GM18907 (cell line): Measurements from ENCODE around the gene SNRPA.
A peak's percentile ranks its signal among the peaks of the same experiment; 100 is the strongest.
"Not testable (repeated sequence)": the region's sequence is repeated elsewhere in the genome, so short reads cannot be mapped to it uniquely, and the experiment has no call there.

ENCODE experiments used
- ATAC-seq: cut with Tn5 transposase; IDR thresholded peaks from one replicate; pipeline ENCODE4 v1.9.1; 2021; ENCODE audit warnings: mild to moderate bottlenecking, moderate library complexity; ENCODE audit not compliant: unreplicated experiment

Gene SNRPA

DNA sequence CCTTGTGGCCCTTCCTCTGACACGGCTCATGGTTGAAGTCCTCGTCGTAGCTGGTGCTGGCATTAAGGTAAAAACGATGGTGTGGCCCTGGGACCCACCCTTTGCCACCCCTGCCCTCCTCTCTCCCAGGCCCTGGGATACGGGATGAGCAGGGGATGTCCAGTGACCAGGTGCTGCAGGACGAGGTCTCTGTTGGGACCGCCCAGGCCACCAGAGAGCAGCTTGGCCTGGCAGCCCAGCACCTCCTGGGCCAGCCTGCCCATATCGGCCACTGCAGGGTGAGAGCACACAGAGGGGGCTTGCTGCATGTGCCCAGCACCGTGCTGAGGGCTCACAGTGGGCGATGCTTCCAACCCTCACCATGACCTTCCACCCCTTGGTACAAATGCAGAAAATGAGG, 7.1 kb upstream of the SNRPA start:
- ATAC-seq: no peak

GRCh38 chr19:40744554-40745401, 6.2 kb upstream of the SNRPA start:
- no peak for ATAC-seq

GRCh38 chr19:40745402-40745780, 5.6 kb upstream of the SNRPA start:
- ATAC-seq: no peak

DNA sequence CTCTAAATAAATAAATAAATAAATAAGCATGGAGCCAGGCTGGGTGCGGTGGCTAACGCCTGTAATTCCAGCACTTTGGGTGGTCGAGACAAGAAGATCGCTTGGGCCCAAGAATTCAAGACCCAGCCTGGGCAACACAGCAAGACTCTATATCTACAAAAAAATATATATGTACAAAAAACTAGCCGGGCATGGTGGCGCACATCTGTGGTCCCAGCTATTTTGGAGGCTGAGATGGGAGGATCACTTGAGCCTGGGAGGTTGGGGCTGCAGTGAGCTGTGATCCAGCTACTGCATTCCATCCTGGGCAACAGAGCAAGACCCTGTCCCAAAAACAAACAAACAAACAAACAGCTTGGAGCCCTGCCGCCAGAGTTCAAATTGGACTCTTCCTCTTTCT, 3.5 kb upstream of the SNRPA start:
- ATAC-seq: no peak

DNA sequence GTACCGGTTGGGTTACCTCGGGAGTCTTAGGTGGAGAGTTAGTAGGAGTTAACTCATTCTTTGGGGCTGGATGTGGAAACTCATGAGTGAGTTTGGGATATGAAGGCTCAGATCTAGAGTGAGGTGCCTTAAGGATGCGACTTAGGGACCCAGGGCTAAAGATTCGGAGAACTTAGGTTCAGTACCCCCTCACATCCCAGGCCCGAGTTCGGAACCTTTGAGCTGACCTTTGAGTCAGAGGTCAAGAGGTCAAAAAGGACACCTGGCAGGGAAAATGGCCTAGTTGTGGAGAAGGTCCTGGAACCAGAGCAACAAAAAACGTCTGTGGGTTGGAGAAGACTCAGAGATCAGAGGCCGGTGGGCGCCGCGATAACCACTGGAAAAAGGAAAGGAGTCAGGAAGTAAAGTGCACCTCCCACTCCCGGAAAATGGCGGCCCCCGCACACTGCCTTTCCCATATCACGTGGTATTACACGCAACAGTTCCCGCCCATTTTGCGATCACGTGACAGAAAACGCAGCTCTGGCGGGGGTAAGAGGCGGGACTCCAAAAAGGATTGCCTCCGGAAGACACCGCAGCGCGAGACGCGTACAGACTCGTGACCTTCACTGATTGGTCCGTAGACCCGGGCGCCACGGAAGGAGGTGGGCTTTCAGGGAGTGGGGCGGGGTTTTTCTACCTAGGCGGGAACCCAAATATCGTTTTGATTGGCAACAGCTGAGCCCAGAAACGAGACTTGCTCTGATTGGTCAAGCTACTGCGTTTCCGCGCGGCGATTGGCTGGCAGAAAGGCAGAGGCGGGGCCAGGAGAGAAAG, 737 bp upstream of the SNRPA start, which contains the start of gene ACTMAP:
Gene ACTMAP (minus strand): TSS at position 420 of the 816 bp plus-strand sequence. CDS start 674 bp downstream, outside the sequence.
- peak; percentile 89 for ATAC-seq

DNA sequence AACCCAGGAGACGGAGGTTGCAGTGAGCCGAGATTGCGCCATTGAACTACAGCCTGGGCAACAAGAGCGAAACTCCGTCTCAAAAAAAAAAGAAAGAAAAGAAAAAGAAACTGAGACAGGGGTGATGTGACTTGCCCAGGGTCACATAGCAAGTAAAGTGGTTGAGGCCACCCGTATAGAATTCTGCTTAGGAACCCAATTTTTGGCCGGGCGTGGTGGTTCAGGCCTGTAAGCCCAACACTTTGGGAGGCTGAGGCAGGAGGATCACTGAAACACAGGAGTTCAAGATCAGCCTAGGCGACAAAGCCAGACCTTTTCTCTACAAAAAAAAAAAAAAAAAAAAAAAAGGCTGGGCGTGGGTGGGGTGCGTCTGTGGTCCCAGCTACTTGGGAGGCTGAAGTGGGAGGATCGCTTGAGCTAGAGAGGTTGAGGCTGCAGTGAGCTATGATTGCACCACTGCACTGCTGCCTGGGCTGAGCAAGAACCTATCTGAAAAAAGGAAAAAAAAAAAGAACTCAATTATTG, 1.3 kb downstream of the SNRPA start:
- no peak for ATAC-seq

DNA sequence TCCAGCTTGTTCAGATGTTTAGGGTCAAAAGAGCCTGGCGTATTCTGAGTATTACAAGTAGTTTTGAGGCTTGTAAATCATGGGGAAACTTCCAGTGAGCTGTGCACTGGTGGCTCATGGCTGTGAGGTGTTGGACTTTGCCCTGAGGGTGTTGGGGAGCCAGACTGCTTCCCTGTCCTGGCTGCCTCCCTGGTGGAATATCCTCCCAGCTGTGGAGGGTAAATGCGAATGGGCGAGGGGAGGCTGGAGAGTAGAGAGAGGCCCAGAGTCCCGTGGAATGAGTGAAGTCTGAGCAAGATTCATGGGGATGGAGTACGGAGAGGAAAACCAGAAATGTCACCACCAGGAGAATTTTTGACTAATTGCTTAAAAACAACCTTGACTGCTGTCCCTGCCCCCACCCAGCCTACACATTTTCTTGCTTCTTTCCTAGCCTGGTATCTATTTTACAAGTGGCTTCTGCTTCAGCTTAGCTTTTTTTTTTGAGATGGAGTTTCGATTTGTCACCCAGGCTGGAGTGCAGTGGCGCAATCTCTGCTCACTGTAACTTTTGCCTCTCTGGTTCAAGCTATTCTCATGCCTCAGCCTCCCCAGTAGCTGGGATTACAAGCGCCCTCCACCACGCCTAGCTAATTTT, 3.7 kb downstream of the SNRPA start:
- ATAC-seq: no peak

- no peak for ATAC-seq
These were observed 4.2 kb downstream of the SNRPA start for GRCh38 chr19:40755248-40755624.

- no peak for ATAC-seq
These were observed 4.8 kb downstream of the SNRPA start for GRCh38 chr19:40755791-40756190.

DNA sequence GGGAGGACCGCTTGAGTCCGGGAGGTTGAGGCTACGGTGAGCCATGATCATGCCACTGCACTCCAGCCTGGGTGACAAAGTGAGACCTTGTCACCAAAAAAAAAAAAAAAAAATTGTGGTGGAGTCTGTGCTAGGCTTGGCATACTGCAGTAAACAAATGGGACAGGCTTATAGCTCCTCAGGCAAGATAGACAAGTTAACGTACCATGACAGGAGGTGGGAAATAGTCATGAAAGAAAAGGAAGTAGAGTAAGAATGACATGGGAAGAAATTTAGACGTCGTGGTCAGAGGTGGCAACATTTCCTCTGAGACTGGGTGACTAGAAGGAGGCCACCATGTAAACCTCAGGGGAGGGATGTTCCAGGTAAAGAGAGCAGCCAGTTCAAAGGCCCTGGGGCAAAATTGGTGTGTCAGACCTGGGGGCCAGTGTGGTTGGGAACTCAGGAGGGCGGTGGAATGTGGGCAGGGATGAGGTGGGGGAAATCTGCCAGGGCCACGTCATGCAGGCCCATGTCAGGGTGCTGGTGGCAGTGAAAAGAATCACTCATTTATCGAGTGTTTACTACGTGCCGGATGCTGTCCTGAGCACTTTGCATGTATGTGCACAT, 5.6 kb downstream of the SNRPA start:
- ATAC-seq: no peak

- ATAC-seq: no peak
These were observed 7.5 kb downstream of the SNRPA start for GRCh38 chr19:40758491-40758890.

GRCh38 chr19:40759352-40759751, 8.3 kb downstream of the SNRPA start:
- ATAC-seq: no peak

GRCh38 chr19:40762754-40763470, 11.9 kb downstream of the SNRPA start:
- ATAC-seq: no peak

DNA sequence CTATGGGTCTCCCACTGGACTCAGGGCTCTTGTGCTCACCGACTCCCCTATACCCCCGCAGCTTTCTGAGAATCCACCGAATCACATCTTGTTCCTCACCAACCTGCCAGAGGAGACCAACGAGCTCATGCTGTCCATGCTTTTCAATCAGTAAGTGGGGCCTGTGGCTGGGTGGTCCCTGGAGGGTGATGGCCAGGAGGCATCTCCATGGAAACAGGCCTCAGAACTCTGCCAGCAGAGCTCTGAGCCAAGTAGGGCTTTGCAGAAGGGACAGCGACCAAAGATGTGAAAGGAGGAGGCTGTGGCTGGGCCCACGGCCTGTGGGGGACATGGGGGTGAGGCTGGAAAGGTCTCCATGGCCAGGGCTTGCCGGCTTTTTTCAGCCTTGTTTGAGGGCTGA, 12.5 kb downstream of the SNRPA start:
- ATAC-seq: no peak

DNA sequence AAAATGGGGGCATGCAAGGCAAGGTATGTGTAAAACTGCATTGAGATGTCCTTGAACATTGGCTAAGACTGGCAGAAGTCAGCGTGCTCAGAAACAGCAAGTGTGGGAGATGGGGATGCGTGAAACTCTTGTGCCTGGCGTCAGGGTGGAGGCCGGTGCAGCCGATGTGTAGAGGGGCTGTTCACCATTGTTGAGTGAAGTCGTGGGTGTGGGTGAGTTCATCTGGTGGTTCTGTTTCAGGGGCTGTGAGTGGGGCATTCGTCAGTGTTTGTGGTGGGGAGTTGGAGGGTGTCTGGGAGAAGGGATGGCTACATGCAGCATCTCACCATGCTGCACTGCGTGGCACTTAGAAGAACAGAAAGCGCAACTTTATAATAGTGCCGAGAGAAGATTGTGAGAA, 13.0 kb downstream of the SNRPA start:
- ATAC-seq: no peak

DNA sequence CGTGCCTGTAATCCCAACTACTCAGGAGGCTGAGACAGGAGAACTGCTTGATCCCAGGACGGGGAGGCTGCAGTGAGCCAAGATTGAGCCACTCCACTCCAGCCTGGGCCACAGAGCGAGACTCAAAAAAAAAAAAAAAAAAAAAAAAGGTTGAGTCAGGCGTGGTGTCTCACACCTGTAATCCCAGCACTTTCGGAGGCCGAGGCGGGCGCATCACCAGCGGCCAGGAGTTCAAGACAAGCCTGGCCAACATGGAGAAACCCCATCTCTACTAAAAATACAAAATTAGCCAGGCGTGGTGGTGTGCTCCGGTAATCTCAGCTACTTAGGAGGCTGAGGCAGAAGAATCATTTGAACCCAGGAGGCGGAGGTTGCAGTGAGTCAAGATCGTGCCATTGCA, 15.4 kb downstream of the SNRPA start:
- ATAC-seq: not testable (repeated sequence)

GRCh38 chr19:40768869-40769268, 17.9 kb downstream of the SNRPA start:
- no peak for ATAC-seq

DNA sequence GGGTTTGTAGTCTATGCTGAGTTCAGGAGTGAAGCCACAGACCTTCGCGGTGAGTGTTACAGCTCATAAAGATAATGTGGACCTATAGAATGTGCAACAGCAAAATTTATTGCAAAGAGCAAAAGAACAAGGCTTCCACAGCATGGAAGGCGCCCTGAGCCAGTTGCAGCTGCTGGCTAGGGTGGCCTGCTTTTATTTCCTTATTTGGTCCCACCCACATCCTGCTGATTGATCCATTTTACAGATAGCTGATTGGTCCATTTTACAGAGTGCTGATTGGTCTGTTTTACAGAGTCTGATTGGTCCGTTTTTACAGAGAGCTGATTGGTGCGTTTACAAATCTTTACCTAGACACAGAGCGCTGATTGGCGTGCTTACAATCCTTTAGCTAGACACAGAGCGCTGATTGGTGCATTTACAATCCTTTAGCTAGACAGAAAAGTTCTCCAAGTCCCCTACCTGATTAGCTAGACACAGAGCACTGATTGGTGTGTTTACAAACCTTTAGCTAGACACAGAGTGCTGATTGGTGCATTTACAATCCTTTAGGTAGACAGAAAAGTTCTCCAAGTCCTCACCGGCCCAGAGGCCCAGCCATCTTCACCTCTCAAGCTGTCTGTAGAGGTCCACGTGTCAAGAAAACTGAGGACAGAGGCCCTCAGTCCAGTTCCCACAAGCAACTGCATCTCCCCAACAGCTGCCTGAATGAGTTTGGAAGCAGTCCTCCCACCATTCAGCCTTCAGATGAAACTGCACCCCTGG, 20.3 kb downstream of the SNRPA start:
- ATAC-seq: not testable (repeated sequence)

DNA sequence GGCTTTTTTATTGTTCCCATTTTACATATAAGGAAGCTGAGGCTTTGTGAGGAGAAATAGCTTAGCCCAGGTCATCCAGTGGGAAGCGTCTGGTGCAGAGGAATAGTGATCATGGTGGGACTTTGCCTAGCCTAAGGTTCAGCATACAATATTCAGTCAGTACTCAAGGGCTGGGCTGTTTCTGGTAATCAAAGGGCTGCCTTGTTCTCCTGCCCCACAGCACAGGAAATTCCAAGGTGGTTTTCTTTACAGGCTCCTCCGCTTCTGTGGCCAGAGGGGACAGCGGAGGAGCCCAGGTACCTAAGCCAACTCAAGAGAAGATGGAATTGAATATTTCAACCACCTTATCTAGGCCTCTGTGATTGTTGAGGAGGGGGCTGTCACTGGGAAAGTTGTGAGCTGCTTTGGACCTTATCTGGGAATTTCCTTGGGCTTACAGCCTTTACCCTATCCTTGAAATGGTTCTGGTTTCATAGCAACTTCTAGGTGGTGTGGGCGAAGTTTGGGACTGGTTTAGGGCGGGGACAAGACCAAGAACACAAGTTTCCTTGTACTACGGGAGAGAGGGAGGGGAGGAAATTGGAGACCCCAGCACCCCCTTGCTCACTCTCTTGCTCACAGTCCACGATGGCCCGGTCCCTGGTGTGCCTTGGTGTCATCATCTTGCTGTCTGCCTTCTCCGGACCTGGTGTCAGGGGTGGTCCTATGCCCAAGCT, 24.1 kb downstream of the SNRPA start, which contains the start of gene MIA:
Gene MIA (plus strand): TSS at position 606 of the 716 bp plus-strand sequence. CDS start 22 bp downstream, at position 628.
- no peak for ATAC-seq
